IMR-90 (cell line): ENCODE measurements around the gene CPXM2.

ENCODE experiments used
- CEBPB ChIP-seq: IDR thresholded peaks from 2 replicates; pipeline ENCODE4 v1.6.1; 2012; ENCODE audit warnings: low read depth, low read length, improper control_type of control experiment
- CHD1 ChIP-seq: IDR thresholded peaks from 2 replicates; pipeline ENCODE4 v1.6.1; 2012; ENCODE audit warnings: low read depth, low read length, improper control_type of control experiment
- ELK1 ChIP-seq: fragments of 150-350 bp; IDR thresholded peaks from 2 replicates; pipeline ENCODE4 v1.6.1; 2016; ENCODE audit warnings: low read depth, mild to moderate bottlenecking, low read length, moderate library complexity, borderline replicate concordance
- FOS ChIP-seq: fragments of 150-350 bp; IDR thresholded peaks from 2 replicates; pipeline ENCODE4 v1.6.1; 2016; ENCODE audit warnings: low read depth, low read length
- MAFK ChIP-seq: IDR thresholded peaks from 2 replicates; pipeline ENCODE4 v1.6.1; 2012; ENCODE audit warnings: low read depth, low read length, improper control_type of control experiment
- MAZ ChIP-seq: IDR thresholded peaks from 2 replicates; pipeline ENCODE4 v1.6.1; 2012; ENCODE audit warnings: low read depth, mild to moderate bottlenecking, low read length, improper control_type of control experiment, moderate library complexity, borderline replicate concordance
- MXI1 ChIP-seq: IDR thresholded peaks from 2 replicates; pipeline ENCODE4 v1.6.1; 2012; ENCODE audit warnings: low read depth, mild to moderate bottlenecking, low read length, moderate library complexity, borderline replicate concordance
- POLR2A ChIP-seq: IDR thresholded peaks from 2 replicates; pipeline ENCODE4 v1.6.1; 2012; ENCODE audit warnings: mild to moderate bottlenecking, low read depth, low read length
- RAD21 ChIP-seq: IDR thresholded peaks from 2 replicates; pipeline ENCODE4 v1.6.1; 2012; ENCODE audit warnings: low read length, improper control_type of control experiment
- RCOR1 ChIP-seq: IDR thresholded peaks from 2 replicates; pipeline ENCODE4 v1.6.1; 2012; ENCODE audit warnings: mild to moderate bottlenecking, low read length, improper control_type of control experiment; ENCODE audit not compliant: insufficient replicate concordance
- RFX5 ChIP-seq: IDR thresholded peaks from 2 replicates; pipeline ENCODE4 v1.8.0; 2012; ENCODE audit warnings: low read depth, mild to moderate bottlenecking, low read length, moderate library complexity
- SMC3 ChIP-seq: fragments of 150-350 bp; IDR thresholded peaks from 2 replicates; pipeline ENCODE4 v1.6.1; 2016; ENCODE audit warnings: low read depth, mild to moderate bottlenecking, antibody characterized with exemption, low read length, moderate library complexity
- USF2 ChIP-seq: fragments of 150-350 bp; IDR thresholded peaks from 2 replicates; pipeline ENCODE4 v1.6.1; 2017; ENCODE audit warnings: mild to moderate bottlenecking, antibody characterized with exemption, low read length, low read depth
- TF ChIP-seq, protein P1 (sequence below): conservative IDR thresholded peaks from 2 replicates; pipeline ENCODE4 v1.5.1; 2012; ENCODE audit warnings: mild to moderate bottlenecking, low read depth, low read length, improper control_type of control experiment

DNA sequence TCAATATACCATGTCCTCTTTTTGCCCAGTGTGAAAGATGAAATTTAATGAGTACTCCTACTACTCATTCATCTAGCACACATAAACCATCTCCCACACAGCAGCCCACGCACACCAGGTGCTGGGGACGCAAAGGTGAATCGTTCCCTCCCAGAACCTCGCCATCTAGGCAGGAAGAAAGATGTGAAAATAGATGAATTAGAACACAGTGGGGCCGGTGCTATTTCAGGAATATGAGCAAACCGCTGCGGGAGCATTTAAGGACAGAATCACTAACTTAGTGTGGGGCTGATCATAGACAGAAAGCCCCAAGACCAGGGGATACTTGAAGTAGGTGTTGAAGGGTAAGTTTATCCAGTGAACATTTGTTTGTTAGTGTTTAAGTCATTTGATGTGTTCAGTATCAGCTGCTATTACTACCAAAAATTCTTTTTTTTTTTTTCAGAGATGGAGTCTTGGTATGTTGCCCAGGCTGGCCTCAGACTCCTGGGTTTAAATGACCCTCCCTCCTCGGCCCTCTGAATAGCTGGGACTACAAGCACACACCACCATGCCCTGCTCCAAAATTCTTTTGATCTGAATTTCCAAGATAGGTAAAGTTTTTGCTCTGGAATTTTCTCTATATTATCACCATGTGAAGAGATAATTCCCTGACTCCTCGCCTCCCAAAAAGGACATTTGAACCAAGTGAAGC lies 48.8 kb downstream of the CPXM2 start:
- TF ChIP-seq, protein P1, sequence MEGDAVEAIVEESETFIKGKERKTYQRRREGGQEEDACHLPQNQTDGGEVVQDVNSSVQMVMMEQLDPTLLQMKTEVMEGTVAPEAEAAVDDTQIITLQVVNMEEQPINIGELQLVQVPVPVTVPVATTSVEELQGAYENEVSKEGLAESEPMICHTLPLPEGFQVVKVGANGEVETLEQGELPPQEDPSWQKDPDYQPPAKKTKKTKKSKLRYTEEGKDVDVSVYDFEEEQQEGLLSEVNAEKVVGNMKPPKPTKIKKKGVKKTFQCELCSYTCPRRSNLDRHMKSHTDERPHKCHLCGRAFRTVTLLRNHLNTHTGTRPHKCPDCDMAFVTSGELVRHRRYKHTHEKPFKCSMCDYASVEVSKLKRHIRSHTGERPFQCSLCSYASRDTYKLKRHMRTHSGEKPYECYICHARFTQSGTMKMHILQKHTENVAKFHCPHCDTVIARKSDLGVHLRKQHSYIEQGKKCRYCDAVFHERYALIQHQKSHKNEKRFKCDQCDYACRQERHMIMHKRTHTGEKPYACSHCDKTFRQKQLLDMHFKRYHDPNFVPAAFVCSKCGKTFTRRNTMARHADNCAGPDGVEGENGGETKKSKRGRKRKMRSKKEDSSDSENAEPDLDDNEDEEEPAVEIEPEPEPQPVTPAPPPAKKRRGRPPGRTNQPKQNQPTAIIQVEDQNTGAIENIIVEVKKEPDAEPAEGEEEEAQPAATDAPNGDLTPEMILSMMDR = no peak
- no peak for TF ChIP-seq USF2
- no peak for TF ChIP-seq CHD1
- no peak for TF ChIP-seq RAD21
- no peak for TF ChIP-seq POLR2A
- no peak for TF ChIP-seq MAFK
- TF ChIP-seq RCOR1 = no peak
- no peak for TF ChIP-seq SMC3
- TF ChIP-seq ELK1 = no peak
- TF ChIP-seq MXI1 = no peak
- TF ChIP-seq MAZ = no peak
- no peak for TF ChIP-seq CEBPB
- TF ChIP-seq RFX5 = no peak
- TF ChIP-seq FOS = no peak
